Ectodermal cell (in vitro differentiated cells): ENCODE results near the gene HSPA9.

Experiments used
- H3K27ac ChIP-seq: 2 replicates; pipeline ENCODE4 v1.7.0; 2013; ENCODE audit warnings: mild to moderate bottlenecking, low read depth, low read length; ENCODE audit not compliant: insufficient read depth, poor library complexity, severe bottlenecking
- H3K27me3 ChIP-seq: 2 replicates; pipeline ENCODE4 v1.7.0; 2013; ENCODE audit warnings: mild to moderate bottlenecking, low read length; ENCODE audit not compliant: insufficient read depth, control insufficient read depth, poor library complexity, severe bottlenecking
- H3K36me3 ChIP-seq: one replicate; pipeline ENCODE4 v1.7.0; 2013; ENCODE audit warnings: low read length; ENCODE audit not compliant: control insufficient read depth, insufficient read depth
- H3K4me1 ChIP-seq: one replicate; pipeline ENCODE4 v1.7.0; 2013; ENCODE audit warnings: low read length; ENCODE audit not compliant: control insufficient read depth, insufficient read depth
- H3K4me3 ChIP-seq: 2 replicates; pipeline ENCODE4 v1.7.0; 2013; ENCODE audit warnings: low read depth, low read length, control low read depth; ENCODE audit not compliant: insufficient read depth
- H3K9me3 ChIP-seq: 2 replicates; pipeline ENCODE4 v1.7.0; 2013; ENCODE audit warnings: mild to moderate bottlenecking, low read length, moderate library complexity; ENCODE audit not compliant: control insufficient read depth
- WGBS, 2 experiments: methylation state at CpG; one replicate each; pipeline ENCODE4 v1.1.7; 2013; ENCODE audit warnings: missing lambda C conversion rate in 2 of 2; 5-methylcytosine and 5-hydroxymethylcytosine counted together

HSPA9 gene

GRCh38 chr5:138606378-138607064, 31.3 kb upstream of the HSPA9 start:
- Histone ChIP-seq H3K27ac (no peak overlapping the region), H3K9me3 (no peaks in the 10 kb centered on the region), H3K36me3 (no peaks in the 10 kb centered on the region), H3K4me1 (peaks cover 54% of the 10 kb centered on the region), H3K27me3 (no peaks in the 10 kb centered on the region), H3K4me3 (no peak overlapping the region)
- 69 to 74% methylated on average over 6 of the region's 6 CpGs for WGBS, 2 experiments

DNA sequence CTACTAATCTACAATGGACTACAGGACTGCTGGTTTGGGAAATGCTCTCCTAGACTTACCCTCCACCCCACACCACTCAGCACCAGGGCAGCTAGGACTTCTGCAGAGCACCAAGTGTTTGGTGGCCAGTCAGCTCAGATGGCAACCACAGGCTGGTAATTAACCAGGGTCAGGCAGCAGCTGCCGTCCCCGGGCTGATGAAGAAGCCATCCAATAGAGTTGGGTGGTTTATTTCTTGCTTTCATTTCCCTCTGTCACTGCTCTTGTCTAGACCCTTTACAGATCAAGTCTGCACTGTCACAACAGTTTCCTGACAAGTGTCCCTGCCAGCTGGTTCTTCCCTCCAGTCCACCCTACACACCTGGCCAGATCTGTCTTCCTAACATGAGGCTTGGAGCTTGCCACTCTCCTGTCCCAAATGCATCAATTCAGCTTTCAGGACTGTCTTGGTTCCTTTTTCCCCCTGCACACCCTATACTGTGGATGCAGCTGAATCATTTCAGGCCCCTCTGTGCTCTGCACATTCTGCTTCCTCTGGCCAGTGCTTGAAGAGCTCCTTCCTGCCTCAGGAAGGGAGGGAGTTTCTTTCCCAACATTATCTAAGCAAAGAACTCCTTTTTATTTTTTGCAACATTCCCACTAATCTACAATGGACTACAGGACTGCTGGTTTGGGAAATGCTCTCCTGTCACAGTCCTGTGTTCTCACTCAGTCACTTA, 30.2 kb upstream of the HSPA9 start:
- H3K4me3 ChIP-seq: no peak overlapping the region
- WGBS, 2 experiments: 86 to 95% methylated on average over 2 of the region's 2 CpGs
- H3K27ac ChIP-seq: no peak overlapping the region
- peaks cover 43% of the 10 kb centered on the region for H3K4me1 ChIP-seq
- no peaks in the 10 kb centered on the region for H3K27me3 ChIP-seq
- H3K9me3 ChIP-seq: no peaks in the 10 kb centered on the region
- no peaks in the 10 kb centered on the region for H3K36me3 ChIP-seq

DNA sequence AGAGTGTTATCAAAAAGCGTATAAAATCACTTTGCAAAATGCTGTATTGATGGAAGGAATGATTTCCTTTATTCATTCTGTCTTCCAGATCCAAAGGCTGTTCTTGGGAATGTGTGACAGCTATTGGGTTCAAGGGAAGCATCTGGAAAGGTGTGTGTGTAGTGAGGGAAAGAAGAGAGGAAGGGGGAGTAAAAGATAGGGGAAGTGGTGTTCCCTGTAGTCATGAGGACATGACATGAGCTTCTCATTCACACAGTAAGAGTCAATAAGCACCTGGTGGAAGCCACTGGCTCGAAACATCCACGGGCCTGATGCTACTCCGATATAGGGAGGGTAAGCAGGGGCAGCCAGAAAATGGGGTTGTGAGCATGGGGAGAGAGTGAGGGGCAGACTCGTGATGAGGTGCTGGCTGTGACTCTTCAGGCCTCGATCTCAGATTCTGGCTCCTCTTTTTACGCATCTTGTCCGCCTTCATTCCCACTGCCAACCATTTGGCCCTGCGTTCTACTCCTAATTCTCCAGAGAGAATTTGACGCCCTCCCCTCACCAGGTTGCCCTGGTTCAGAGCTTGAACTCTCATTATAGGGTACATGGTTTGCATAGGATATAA, 29.1 kb upstream of the HSPA9 start:
- Histone ChIP-seq H3K27me3 (no peaks in the 10 kb centered on the region), H3K27ac (no peak overlapping the region)
- WGBS, 2 experiments: 94 to 97% methylated on average over 10 of the region's 10 CpGs

GRCh38 chr5:138603249-138603920, 28.2 kb upstream of the HSPA9 start:
- Histone ChIP-seq H3K4me3 (no peak overlapping the region), H3K27ac (no peak overlapping the region), H3K27me3 (no peaks in the 10 kb centered on the region), H3K36me3 (no peaks in the 10 kb centered on the region), H3K9me3 (no peaks in the 10 kb centered on the region), H3K4me1 (peaks cover 32% of the 10 kb centered on the region)
- 69 to 72% methylated on average over 5 of the region's 5 CpGs for WGBS, 2 experiments

More for the DNA sequence above, 29.1 kb upstream of the HSPA9 start:
- Histone ChIP-seq H3K36me3 (no peaks in the 10 kb centered on the region), H3K4me1 (peaks cover 32% of the 10 kb centered on the region), H3K4me3 (no peak overlapping the region), H3K9me3 (no peaks in the 10 kb centered on the region)

- H3K27ac ChIP-seq: no peak overlapping the region
- H3K9me3 ChIP-seq: no peaks in the 10 kb centered on the region
- no peak overlapping the region for H3K4me3 ChIP-seq
- 83 to 86% methylated on average over 6 of the region's 6 CpGs for WGBS, 2 experiments
- no peaks in the 10 kb centered on the region for H3K36me3 ChIP-seq
- peaks cover 32% of the 10 kb centered on the region for H3K4me1 ChIP-seq
- H3K27me3 ChIP-seq: no peaks in the 10 kb centered on the region
These were observed 27.3 kb upstream of the HSPA9 start for GRCh38 chr5:138602371-138603000.

DNA sequence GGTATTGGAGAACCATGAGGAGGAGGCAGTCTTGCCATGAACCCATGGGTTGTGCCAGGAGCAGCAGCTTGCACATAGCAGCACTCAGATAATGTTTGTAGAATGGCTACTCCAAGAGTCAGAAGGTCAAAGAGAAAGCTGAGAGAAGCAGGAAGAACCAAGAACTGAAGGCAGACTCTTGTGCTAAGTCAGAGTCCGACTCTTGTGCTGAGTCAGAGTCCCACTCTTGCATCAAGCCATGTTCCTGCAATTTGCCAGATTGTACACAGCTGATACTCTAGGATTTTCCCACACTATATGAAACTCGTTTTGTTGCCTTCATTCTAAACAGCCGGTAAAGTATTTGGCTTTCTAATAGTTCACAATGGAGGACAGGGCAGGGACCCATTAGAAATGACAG, 26.2 kb upstream of the HSPA9 start:
- peaks cover 28% of the 10 kb centered on the region for H3K4me1 ChIP-seq
- no peak overlapping the region for H3K4me3 ChIP-seq
- WGBS, 2 experiments: 90 to 91% methylated on average over 3 of the region's 3 CpGs
- no peaks in the 10 kb centered on the region for H3K27me3 ChIP-seq
- H3K27ac ChIP-seq: no peak overlapping the region
- no peaks in the 10 kb centered on the region for H3K36me3 ChIP-seq
- no peaks in the 10 kb centered on the region for H3K9me3 ChIP-seq

GRCh38 chr5:138600446-138600845, 25.2 kb upstream of the HSPA9 start:
- Histone ChIP-seq H3K27me3 (no peaks in the 10 kb centered on the region), H3K9me3 (no peaks in the 10 kb centered on the region), H3K36me3 (no peaks in the 10 kb centered on the region), H3K4me1 (peaks cover 29% of the 10 kb centered on the region), H3K4me3 (no peak overlapping the region), H3K27ac (no peak overlapping the region)
- WGBS, 2 experiments: 92 to 97% methylated on average over 3 of the region's 3 CpGs

GRCh38 chr5:138597661-138598400, 22.6 kb upstream of the HSPA9 start:
- Histone ChIP-seq H3K4me3 (no peak overlapping the region), H3K4me1 (peaks cover 18% of the 10 kb centered on the region), H3K9me3 (no peaks in the 10 kb centered on the region), H3K36me3 (no peaks in the 10 kb centered on the region), H3K27me3 (no peaks in the 10 kb centered on the region), H3K27ac (no peak overlapping the region)
- 92 to 94% methylated on average over 9 of the region's 9 CpGs for WGBS, 2 experiments

GRCh38 chr5:138596105-138596881, 21.1 kb upstream of the HSPA9 start:
- Histone ChIP-seq H3K4me3 (no peak overlapping the region), H3K27ac (no peak overlapping the region), H3K9me3 (no peaks in the 10 kb centered on the region), H3K36me3 (no peaks in the 10 kb centered on the region), H3K27me3 (no peaks in the 10 kb centered on the region), H3K4me1 (peaks cover 11% of the 10 kb centered on the region)
- 61 to 75% methylated on average over 6 of the region's 6 CpGs for WGBS, 2 experiments
